DND-41 (cell line): ENCODE data around the gene PDGFRA.

Experiments
- EZH2 ChIP-seq: IDR thresholded peaks from 3 replicates; pipeline ENCODE4 v1.6.1; 2012; ENCODE audit warnings: borderline replicate concordance, low read depth, mild to moderate bottlenecking, moderate library complexity, low read length, inconsistent platforms; ENCODE audit not compliant: severe bottlenecking
- TF ChIP-seq, protein P1 (sequence below): IDR thresholded peaks from 2 replicates; pipeline ENCODE4 v1.5.1; 2012; ENCODE audit warnings: borderline replicate concordance, low read length, moderate library complexity, mild to moderate bottlenecking; ENCODE audit not compliant: poor library complexity, severe bottlenecking; ENCODE audit errors: extremely low read depth

DNA sequence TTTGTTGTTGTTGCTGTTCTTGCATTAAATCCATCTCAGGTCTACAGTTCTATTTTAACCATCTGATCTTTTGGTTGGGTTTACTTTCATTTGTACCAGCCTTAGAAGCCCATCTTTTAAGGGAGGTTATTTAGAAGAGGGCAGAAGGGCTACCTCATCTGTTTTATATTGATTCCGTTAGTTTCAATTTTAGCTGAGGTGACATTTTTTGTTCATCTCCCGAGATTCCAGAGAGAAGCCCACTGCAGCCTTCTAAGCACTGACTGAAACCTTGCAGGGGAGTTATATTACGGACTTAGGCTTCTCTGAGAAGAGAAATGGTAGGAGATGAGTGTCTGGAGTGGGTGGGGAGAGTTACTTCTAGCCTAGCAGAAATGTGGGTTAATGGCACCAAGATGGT lies 101.8 kb downstream of the PDGFRA start:
- TF ChIP-seq, protein P1, sequence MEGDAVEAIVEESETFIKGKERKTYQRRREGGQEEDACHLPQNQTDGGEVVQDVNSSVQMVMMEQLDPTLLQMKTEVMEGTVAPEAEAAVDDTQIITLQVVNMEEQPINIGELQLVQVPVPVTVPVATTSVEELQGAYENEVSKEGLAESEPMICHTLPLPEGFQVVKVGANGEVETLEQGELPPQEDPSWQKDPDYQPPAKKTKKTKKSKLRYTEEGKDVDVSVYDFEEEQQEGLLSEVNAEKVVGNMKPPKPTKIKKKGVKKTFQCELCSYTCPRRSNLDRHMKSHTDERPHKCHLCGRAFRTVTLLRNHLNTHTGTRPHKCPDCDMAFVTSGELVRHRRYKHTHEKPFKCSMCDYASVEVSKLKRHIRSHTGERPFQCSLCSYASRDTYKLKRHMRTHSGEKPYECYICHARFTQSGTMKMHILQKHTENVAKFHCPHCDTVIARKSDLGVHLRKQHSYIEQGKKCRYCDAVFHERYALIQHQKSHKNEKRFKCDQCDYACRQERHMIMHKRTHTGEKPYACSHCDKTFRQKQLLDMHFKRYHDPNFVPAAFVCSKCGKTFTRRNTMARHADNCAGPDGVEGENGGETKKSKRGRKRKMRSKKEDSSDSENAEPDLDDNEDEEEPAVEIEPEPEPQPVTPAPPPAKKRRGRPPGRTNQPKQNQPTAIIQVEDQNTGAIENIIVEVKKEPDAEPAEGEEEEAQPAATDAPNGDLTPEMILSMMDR, result no peak
- no peak for TF ChIP-seq EZH2
